NCI-H2227 (cell line): ENCODE data around the gene ACVR1.

ENCODE experiments used
- DNase-seq: peaks from one replicate; lab custom pipeline; 2025; ENCODE audit not compliant: unreplicated experiment; lab: John Stamatoyannopoulos, UW

The ACVR1 gene

GRCh38 chr2:157793053-157793612 lies 83.0 kb downstream of the ACVR1 start:
- no peak for DNase-seq

- DNase-seq = no peak
Measured at GRCh38 chr2:157792335-157793052, 83.6 kb downstream of the ACVR1 start.

DNA sequence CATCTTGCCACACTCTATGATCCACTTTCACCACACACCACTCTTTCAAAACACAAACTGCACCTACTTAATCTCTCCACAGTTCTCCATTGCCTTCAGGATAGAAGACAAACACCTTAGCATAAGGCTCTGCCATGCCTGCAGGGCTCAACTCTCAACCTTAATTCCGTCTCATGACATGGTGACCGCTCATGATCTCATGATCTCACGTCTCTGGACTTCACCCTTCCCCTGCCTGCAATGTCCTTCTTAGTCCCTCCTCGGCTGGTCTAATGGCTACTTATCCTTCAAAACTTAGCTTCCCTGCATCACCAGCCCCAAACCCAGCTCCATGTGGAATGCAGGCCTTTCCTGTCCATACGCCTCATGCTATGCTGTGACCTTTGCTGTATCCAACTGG lies 85.3 kb downstream of the ACVR1 start:
- no peak for DNase-seq

DNA sequence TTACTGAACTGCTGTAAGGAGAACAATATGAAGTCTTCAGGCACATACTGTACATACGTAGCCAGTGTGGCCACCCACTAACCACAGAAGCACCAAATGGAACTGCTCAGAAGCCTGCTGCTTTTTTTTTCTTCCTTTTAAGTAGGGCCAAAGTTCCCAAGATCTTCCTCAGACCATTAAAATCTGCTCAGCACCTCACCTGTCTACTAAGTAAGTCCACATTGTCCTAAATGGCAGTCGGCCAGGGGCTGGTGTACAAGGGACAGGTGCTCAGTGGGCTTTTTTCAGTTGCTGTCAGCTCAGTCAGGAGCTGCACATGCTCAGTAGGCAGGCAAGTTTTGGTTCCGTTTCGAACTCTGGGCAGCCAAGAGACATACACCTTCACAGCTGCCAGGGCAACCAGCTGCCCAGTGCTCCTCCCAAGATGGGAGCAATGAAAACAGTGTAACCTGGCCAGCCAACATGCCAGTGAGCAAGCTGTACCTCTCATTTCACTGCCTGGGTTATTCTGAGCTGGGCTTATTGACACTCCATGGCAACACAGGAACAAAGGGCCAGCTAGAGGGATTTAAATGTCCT lies 86.1 kb downstream of the ACVR1 start:
- no peak for DNase-seq

- no peak for DNase-seq
Measured at GRCh38 chr2:157789256-157789655, 86.9 kb downstream of the ACVR1 start.

- no peak for DNase-seq
Measured at GRCh38 chr2:157788201-157788600, 87.9 kb downstream of the ACVR1 start.

GRCh38 chr2:157787364-157787938 lies 88.7 kb downstream of the ACVR1 start:
- no peak for DNase-seq

DNA sequence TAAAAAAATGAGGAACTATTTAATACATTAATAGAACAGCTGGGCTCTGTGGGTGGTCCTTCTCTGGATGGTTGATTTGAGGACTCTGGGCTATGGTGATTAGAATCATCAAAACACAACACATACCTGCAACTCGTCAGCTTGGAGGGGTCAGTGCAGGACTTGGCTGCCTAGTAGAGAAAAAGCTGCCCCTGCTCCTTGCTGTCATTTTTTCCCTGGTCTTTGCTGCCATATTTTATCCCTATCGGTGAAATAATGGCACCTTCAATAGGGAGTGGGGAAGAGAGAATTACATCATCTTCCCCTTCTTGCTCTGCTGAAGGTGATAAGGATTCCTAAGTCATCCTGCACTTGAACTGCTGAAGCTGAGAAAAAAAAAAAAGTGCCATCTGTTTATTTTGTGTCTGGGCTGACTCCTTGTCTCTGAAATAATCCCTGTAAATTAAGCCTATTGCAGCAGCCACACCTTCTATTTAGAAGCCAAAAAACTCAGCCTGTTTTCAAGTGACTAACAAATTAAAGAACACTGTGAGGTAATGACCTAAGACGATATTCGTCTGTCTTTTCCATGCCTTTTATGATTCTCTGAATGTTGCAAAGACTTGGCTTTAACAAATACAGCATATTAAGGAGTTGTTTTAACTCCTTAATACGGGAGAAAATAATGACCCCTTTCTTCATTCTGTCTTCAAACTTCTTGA lies 89.3 kb downstream of the ACVR1 start:
- DNase-seq = peak; percentile 15

GRCh38 chr2:157785866-157786662 lies 90.1 kb downstream of the ACVR1 start:
- DNase-seq = no peak

- peak; percentile 26 for DNase-seq
Measured at GRCh38 chr2:157785200-157785599, 90.9 kb downstream of the ACVR1 start.

DNA sequence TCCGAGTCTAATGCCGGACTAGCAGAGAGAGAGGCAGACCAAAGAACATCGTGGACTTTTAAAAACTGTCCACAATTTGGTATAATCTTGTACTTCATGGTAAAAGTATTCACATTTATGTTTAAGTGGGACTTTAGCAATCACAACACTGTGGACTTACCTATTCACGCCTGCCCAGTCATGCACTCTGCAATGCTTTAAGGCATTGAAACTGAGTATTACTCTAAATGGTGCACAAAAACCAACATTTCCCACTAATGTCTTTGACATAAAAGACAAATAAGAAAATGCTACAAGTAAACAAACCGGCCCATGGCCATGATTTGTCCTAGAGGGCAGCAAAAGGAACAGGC lies 91.3 kb downstream of the ACVR1 start:
- no peak for DNase-seq

DNA sequence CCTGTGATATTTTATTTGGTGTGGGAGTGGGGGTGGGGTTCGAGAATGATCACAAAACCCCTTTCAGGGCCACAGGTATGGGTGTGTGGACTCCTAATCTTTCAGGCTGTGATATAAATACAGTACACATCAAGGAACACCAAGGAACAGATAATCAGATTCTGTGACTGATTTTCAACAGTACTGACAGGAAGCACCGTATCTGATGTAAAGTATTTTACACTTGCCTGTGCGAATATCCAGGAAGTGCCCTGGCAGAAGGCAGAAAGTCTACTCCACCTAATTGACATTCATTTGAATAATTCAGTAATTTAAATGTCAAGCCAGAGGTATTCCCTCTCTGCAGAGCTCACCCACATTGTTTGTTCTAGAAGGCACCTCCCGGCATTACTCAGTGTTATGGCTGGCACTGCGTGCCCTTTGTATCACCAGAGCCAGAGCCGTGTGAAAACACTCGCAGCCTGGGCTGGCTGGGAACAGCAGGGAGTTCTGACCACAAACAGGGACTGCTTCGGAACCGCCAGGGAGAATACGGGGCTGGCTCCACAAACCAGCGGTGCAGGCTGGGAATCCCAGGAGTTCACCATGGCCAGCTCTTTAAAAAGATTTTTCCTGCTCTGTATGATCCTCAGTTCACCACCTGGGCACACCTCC lies 91.8 kb downstream of the ACVR1 start:
- DNase-seq = no peak

DNA sequence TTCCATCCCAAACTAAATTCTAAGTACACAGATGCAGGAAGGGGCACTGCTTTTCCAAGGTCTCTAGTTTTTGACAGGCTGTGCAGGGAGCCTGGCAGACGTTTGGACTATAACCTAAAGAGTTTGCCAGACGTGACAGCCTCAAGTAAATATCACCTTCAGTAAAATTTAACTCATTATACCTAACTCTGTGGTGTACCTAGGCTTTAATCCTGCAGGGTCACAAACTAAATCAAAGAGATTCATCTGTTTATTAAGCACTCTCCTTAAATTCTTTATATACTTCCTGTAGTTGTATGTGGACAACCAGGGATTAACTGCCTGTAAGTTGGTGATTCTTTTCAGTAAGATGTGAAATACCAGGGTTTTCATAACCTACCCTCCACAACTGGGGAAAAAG lies 92.9 kb downstream of the ACVR1 start:
- DNase-seq = no peak

DNA sequence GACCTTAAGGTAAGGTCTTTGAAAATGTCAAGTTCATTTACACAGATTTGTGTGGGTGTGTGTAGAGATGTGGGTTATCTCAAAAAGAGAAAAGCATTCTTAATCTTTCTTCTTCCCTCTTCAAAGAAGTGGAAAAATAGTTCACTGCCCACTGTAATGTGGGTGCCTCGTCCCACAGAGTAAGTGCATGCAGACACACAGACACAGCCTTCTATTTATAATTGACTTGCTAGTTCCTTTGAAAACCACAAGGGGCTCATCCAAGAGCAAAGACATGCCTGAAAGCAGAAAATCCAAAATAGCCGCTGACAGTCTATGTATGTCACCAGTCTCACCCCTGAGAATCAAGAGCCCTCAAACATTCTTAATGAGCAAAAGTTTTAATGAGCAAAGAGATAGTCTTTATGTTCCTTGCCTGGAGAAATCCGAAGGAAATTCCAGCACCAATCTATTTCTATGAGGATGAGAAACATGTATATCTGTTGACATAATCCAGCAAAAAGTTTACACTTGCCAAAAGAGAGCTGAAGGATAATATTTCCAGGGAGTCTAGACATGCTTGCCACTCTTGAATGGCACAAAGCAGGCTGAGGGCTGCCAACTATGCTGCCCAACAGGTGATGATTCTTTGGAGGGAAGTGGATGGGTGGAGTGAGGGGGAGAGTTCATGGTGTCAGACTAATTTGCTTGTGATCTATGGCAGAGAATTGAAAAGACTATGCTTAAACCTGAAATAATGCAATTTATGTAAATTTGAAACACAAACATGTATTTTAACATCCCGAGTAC lies 93.9 kb downstream of the ACVR1 start:
- peak; percentile 19 for DNase-seq

- no peak for DNase-seq
Measured at GRCh38 chr2:157780211-157780610, 95.9 kb downstream of the ACVR1 start.

- DNase-seq = no peak
Measured at GRCh38 chr2:157779794-157780193, 96.3 kb downstream of the ACVR1 start.

DNA sequence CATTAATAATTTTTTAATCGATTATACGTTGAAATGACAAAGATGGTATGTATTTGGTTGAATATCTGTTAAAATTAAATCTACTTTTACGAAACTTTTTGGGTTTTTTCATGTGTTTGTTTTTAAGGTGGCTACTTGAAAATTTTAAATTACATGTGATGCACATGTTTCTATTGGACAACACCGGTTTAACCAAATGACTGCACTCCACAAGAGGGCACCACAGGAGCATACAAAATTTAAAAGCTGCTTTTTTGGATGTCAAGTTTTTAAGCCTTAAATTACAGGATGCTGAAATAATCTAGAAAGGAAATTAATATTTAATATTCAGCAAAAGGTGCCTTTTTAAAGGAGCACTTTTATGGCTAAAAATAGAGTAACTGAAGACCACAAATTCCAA lies 98.7 kb downstream of the ACVR1 start:
- peak; percentile 54 for DNase-seq

DNA sequence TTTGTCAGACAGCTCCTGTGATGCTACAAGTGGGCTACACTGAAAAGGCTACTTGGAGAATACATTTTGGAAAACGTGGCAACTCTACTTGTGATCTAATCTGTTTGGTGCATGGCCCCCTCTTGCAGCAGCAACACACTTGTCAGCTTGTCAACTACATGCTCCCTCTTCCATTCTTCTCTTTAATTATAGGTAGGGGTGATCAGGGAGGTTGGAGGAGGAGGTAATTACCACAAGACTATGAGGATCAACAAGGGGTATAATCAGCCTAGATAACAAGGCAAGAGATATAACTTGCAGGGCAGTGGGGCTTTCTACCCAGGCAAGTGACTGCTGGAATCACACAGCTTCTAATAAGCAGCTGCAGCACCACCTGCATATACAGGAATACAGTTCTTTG lies 104.9 kb downstream of the ACVR1 start:
- peak; percentile 84 for DNase-seq

DNA sequence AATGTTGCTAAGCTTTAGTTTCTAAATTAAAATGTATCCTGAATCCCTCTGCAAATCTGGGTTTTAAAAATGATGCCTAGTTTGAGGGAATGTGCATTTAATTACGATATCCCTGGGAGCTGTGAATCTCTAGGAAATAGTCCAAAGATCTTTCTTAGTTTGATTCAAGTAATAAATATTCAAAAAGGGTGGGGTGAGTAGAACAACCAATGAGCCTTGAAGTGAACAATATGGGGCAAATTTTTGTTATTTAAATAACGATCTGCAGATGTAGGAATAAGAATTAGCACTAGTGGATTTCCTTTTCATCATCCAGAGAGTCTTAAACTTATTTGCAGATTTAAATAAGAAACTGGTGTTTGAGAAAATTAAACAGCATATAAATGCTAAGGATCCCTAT lies 106.3 kb downstream of the ACVR1 start:
- no peak for DNase-seq

- no peak for DNase-seq
Measured at GRCh38 chr2:157764386-157764785, 111.7 kb downstream of the ACVR1 start.
